Cardiac atrium fibroblast (primary cell): Measurements from ENCODE around the gene NUP205. TPM values are rescaled to one million over a fixed set of nuclear protein-coding genes. Genes with fewer than 3 reads are reported as not detected.

Source experiments
- total RNA-seq: library from RNA; depleted of rRNA; stranded (reverse); fragments of >200 nt; gene quantifications from 2 replicates; pipeline ENCODE4 v1.2.3, GENCODE V29; 2015

Gene NUP205
- 30.0 and 31.6 TPM in 2 replicates for total RNA-seq

GRCh38 chr7:135557455-135558336 lies at the start of gene NUP205:
Gene NUP205, plus strand, starts transcription at chr7:135557917. Its CDS starts 28 bp downstream, at chr7:135557945.

DNA sequence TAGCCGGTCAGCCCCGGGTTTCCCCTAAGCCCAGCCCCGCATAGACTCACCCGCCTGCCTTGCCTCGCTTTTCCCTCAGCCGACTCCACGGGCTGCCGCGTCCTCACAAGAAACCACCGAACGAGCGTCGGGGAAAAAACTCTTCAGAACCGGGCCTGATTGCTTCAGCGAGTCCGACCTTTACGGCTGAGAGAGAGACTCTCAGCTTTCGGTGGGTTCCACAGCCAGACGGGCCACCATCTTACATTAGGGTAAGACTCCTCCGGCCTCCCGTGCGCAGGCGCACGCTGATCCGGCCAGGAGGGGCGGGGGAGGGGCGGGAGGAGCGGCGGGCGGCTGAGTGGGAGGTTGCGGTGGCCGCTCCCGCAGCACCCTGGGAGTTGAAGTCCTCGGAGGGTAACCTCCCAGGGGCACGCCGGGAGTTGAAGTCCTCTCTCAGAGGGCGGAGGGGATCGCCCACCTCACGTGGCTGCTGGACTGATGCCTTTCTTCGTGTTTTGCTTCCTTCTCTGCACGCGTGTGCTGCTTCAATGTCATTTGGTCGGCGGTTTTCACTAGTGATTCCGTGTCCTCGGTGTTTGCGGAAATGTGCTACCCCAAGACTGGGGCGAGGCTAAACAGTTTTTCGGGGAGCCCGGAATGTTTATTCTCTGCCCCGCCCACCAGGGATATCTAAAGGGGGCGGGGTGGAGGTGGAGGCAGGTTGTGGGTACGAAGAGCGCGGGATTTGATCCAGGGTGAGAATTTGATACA lies 47.7 kb upstream of the NUP205 start, which contains the start of gene CNOT4:
Gene CNOT4, minus strand, starts transcription at position 264 of the 753 bp plus-strand sequence. CDS start 71,771 bp downstream, outside the sequence.

GRCh38 chr7:135662373-135663114 lies 104.8 kb downstream of the NUP205 start, which contains the start of gene STMP1:
Gene STMP1, plus strand, starts transcription at chr7:135662514.

Other genes starting within 250 kb of the NUP205 start
- gene CNOT4, start 47.8 kb upstream of the NUP205 start, total RNA-seq = 7.2 and 10.9 TPM in 2 replicates
- gene STMP1, start 104.6 kb downstream of the NUP205 start, total RNA-seq = 8.5 and 11.3 TPM in 2 replicates
- gene SLC13A4, start 170.3 kb downstream of the NUP205 start, total RNA-seq = not detected in 2 replicates
- gene FAM180A, start 190.9 kb downstream of the NUP205 start, total RNA-seq = 0.18 and 0.49 TPM in 2 replicates